ENCODE measurements around the gene BRSK1.

- TF ChIP-seq EGR1 (IDR thresholded peaks at IDR 0.05) (no peak), EP300 (IDR thresholded peaks at IDR 0.05; ENCODE audit: borderline replicate concordance) (no peak), NFIC (IDR thresholded peaks at IDR 0.05) (no peak), FOXM1 (IDR thresholded peaks at IDR 0.05; ENCODE audit: borderline replicate concordance, low read depth) (no peak), TAF1 (IDR thresholded peaks at IDR 0.05; ENCODE audit: low read depth) (no peak), REST (IDR thresholded peaks at IDR 0.05; ENCODE audit: low read depth) (no peak), TCF12 (IDR thresholded peaks at IDR 0.05; ENCODE audit: low read depth) (no peak), RAD21 (IDR thresholded peaks at IDR 0.05; ENCODE audit: low read depth) (no peak), USF1 (IDR thresholded peaks at IDR 0.05) (no peak), CEBPB (IDR thresholded peaks at IDR 0.05) (no peak), TEAD4 (IDR thresholded peaks at IDR 0.05) (no peak)
- TF ChIP-seq, protein P1, sequence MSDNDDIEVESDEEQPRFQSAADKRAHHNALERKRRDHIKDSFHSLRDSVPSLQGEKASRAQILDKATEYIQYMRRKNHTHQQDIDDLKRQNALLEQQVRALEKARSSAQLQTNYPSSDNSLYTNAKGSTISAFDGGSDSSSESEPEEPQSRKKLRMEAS (IDR thresholded peaks at IDR 0.05), result no peak
Measured at GRCh38 chr19:55314396-55314795, 30.6 kb downstream of the BRSK1 start.
